ENCODE results near the gene SARS2.
A peak's percentile ranks its signal among the peaks of the same experiment; 100 is the strongest.
"Not testable (repeated sequence)": the region's sequence is repeated elsewhere in the genome, so short reads cannot be mapped to it uniquely, and the experiment has no call there.

SARS2 gene

DNA sequence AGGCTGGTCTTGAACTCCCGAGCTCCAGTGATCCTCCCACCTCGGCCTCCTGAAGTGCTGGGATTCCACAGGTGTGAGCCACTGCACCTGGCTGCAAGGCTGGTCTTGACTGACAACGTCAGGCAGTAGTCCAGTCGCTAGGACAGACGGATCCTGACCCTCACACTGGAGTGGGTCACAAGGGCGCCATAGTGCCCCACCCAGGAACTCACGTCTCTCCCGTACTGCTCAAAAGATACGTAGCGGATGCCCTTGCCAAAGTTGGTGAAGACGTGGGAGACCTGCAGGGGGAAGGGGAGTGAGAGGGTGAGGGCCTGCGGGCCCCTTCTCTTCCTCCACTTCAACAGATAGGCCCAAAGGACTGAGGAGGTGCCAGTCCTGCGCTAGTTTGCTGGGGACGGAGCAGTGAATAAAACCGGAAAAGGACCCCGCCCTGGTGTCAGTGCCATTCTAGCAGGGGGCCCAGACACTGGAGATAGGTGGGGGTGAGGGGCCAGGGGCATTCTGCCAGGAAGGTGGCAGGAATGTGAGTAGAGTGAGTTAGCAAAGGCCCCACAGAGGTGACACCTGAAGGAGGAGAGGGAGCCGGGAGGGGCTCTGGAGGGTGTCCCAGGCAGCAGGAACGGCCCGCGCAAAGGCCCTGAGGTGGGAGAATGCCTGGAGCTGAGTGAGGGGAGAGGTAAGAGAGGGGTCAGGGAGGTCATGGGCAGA lies 12.1 kb upstream of the SARS2 start:
- Histone ChIP-seq H3K27me3 (ENCODE audit: control insufficient read depth, insufficient read depth, low read length) (no peaks in the 10 kb centered on the region), H3K4me1 (no peaks in the 10 kb centered on the region), H3K36me3 (ENCODE audit: control insufficient read depth, insufficient read depth, low read length) (no peaks in the 10 kb centered on the region), H3K9ac (no peak overlapping the region), H3K4me2 (ENCODE audit: low read length) (no peak overlapping the region), H3K79me2 (no peaks in the 10 kb centered on the region), H3K9me3 (ENCODE audit: control insufficient read depth, low read length) (no peaks in the 10 kb centered on the region), H3K4me3 (ENCODE audit: low read depth, low read length) (no peak overlapping the region), H3K27ac (no peak overlapping the region), H2AFZ (no peak overlapping the region)
- TF ChIP-seq, protein P1, sequence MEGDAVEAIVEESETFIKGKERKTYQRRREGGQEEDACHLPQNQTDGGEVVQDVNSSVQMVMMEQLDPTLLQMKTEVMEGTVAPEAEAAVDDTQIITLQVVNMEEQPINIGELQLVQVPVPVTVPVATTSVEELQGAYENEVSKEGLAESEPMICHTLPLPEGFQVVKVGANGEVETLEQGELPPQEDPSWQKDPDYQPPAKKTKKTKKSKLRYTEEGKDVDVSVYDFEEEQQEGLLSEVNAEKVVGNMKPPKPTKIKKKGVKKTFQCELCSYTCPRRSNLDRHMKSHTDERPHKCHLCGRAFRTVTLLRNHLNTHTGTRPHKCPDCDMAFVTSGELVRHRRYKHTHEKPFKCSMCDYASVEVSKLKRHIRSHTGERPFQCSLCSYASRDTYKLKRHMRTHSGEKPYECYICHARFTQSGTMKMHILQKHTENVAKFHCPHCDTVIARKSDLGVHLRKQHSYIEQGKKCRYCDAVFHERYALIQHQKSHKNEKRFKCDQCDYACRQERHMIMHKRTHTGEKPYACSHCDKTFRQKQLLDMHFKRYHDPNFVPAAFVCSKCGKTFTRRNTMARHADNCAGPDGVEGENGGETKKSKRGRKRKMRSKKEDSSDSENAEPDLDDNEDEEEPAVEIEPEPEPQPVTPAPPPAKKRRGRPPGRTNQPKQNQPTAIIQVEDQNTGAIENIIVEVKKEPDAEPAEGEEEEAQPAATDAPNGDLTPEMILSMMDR (IDR thresholded peaks at IDR 0.05): no peak

DNA sequence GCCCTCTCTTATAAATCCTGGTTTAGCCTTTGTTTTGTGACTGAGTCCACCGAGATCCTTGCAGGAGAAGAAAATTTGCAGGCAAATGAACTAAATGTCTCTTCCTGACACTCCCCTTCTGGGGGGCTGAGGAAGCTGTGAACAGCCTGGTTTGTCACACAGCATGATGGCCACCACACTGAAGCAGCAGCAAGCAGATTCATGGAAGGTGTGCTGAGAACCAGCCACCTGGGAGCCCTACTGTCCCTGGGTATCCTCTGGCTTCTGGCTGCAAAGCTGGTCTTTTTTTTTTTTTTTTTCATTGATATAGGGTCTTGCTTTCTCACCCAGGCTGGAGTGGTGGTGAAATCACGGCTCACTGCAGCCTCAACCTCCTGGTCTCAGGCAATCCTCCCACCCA lies 11.4 kb upstream of the SARS2 start:
- Histone ChIP-seq H2AFZ (no peak overlapping the region), H3K79me2 (no peaks in the 10 kb centered on the region), H3K4me3 (ENCODE audit: low read depth, low read length) (no peak overlapping the region), H3K4me2 (ENCODE audit: low read length) (no peak overlapping the region), H3K9ac (no peak overlapping the region), H3K9me3 (ENCODE audit: control insufficient read depth, low read length) (no peaks in the 10 kb centered on the region), H3K4me1 (no peaks in the 10 kb centered on the region), H3K27me3 (ENCODE audit: control insufficient read depth, insufficient read depth, low read length) (no peaks in the 10 kb centered on the region), H3K36me3 (ENCODE audit: control insufficient read depth, insufficient read depth, low read length) (no peaks in the 10 kb centered on the region), H3K27ac (no peak overlapping the region)
- TF ChIP-seq, protein P1 (IDR thresholded peaks at IDR 0.05): no peak

DNA sequence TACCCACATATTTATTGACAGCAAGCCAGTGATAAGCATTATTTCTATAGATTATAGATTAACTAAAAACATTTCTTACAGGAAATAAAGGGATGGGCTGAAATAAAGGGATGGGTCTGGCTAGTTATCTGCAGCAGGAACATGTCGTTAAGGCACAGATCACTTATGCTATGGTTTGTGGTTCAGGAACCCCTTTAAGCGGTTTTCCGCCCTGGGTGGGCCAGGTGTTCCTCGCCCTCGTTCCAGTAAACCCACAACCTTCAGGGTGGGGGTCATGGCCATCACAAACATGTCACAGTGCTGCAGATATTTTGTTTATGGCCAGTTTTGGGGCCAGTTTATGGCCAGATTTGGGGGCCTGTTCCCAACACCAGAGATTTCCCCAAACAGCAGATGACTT lies 10.9 kb upstream of the SARS2 start:
- H3K4me2 ChIP-seq (ENCODE audit: low read length); H3K9me3 ChIP-seq (ENCODE audit: control insufficient read depth, low read length); H3K4me1 ChIP-seq; H3K27ac ChIP-seq; H3K27me3 ChIP-seq (ENCODE audit: control insufficient read depth, insufficient read depth, low read length); H3K79me2 ChIP-seq; H3K4me3 ChIP-seq (ENCODE audit: low read depth, low read length); H3K9ac ChIP-seq; H3K36me3 ChIP-seq (ENCODE audit: control insufficient read depth, insufficient read depth, low read length); H2AFZ ChIP-seq: not testable (repeated sequence)

DNA sequence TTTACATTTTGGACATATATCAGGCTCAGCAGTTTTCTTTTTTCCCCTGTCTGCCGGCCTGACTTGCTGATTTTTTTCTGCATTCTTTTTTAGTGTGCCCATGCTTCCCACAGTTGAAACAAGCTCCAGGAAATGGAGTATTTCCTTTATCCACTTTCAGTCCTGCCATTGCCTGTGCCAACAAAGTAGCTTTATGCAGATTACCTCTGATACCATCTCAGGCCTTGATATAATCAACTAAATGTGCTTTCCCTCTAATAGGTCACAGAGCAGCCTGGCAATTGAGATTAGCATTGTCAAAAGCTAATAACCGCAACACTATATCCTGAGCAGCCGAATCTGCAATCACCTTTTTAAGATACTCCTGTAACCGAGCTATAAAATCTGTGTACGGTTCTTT lies 9.4 kb upstream of the SARS2 start:
- TF ChIP-seq, protein P1 (IDR thresholded peaks at IDR 0.05): no peak
- Histone ChIP-seq H3K4me2 (ENCODE audit: low read length) (peak overlapping the region; percentile 62), H3K27me3 (ENCODE audit: control insufficient read depth, insufficient read depth, low read length) (no peaks in the 10 kb centered on the region), H3K9ac (no peak overlapping the region), H3K9me3 (ENCODE audit: control insufficient read depth, low read length) (no peaks in the 10 kb centered on the region), H3K27ac (peak overlapping the region; percentile 47), H3K4me1 (no peaks in the 10 kb centered on the region), H3K4me3 (ENCODE audit: low read depth, low read length) (no peak overlapping the region), H3K36me3 (ENCODE audit: control insufficient read depth, insufficient read depth, low read length) (no peaks in the 10 kb centered on the region), H2AFZ (no peak overlapping the region), H3K79me2 (no peaks in the 10 kb centered on the region)

DNA sequence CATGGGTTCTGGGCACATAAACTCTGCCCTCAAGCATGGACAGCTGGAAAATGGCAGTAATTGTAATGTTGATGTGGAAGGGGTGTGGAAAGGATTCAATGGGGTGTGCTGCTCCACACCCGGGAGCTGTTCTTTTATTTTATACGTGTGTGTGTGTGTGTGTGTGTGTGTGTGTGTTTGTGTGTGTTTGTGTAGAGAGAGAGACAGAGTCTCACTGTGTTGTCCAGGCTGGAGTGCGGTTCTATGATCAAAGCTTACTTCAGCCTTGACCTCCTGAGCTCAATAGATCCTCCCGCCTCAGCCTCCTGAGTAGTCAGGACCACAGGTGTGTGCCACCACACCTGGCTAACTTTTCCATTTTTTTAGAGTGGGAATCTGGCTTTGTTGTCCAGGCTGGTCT lies 3.0 kb upstream of the SARS2 start:
- Histone ChIP-seq H3K4me3 (ENCODE audit: low read depth, low read length) (no peak overlapping the region), H3K27me3 (ENCODE audit: control insufficient read depth, insufficient read depth, low read length) (no peaks in the 10 kb centered on the region), H3K9me3 (ENCODE audit: control insufficient read depth, low read length) (no peaks in the 10 kb centered on the region), H3K79me2 (no peaks in the 10 kb centered on the region), H2AFZ (no peak overlapping the region), H3K4me1 (peaks cover 5% of the 10 kb centered on the region), H3K27ac (no peak overlapping the region), H3K4me2 (ENCODE audit: low read length) (no peak overlapping the region), H3K36me3 (ENCODE audit: control insufficient read depth, insufficient read depth, low read length) (no peaks in the 10 kb centered on the region), H3K9ac (no peak overlapping the region)
- TF ChIP-seq, protein P1 (IDR thresholded peaks at IDR 0.05): no peak

Measured in parathyroid adenoma (tissue), 2 donors.